Fibroblast of skin of right quadriceps (primary cell): Measurements from ENCODE around the gene TMC3.

Source experiments
- DNase-seq: peaks from one replicate; pipeline ENCODE4 v3.0.0-alpha.2; 2013

The TMC3 gene

GRCh38 chr15:81317642-81318017 is 56.4 kb downstream of the TMC3 start:
- no peak for DNase-seq

GRCh38 chr15:81316267-81316666 is 57.7 kb downstream of the TMC3 start:
- no peak for DNase-seq

GRCh38 chr15:81315452-81316175 is 58.4 kb downstream of the TMC3 start:
- no peak for DNase-seq

- DNase-seq = no peak
These were observed 59.6 kb downstream of the TMC3 start for GRCh38 chr15:81314378-81314777.

- no peak for DNase-seq
These were observed 60.3 kb downstream of the TMC3 start for GRCh38 chr15:81313686-81314085.

GRCh38 chr15:81312790-81313543 is 61.0 kb downstream of the TMC3 start:
- peak; percentile 97 for DNase-seq

GRCh38 chr15:81311752-81312464 is 62.1 kb downstream of the TMC3 start:
- no peak for DNase-seq

- DNase-seq = no peak
These were observed 63.5 kb downstream of the TMC3 start for GRCh38 chr15:81310480-81310879.

GRCh38 chr15:81309647-81310450 is 64.2 kb downstream of the TMC3 start:
- DNase-seq = no peak

- DNase-seq = no peak
These were observed 65.8 kb downstream of the TMC3 start for GRCh38 chr15:81308260-81308659.

- peak; percentile 39 for DNase-seq
These were observed 69.8 kb downstream of the TMC3 start for GRCh38 chr15:81304226-81304625.

GRCh38 chr15:81303244-81304225 is 70.5 kb downstream of the TMC3 start:
- DNase-seq = no peak

- no peak for DNase-seq
These were observed 71.3 kb downstream of the TMC3 start for GRCh38 chr15:81302701-81303109.

GRCh38 chr15:81301815-81302399 is 72.1 kb downstream of the TMC3 start:
- no peak for DNase-seq

GRCh38 chr15:81301385-81301784 is 72.6 kb downstream of the TMC3 start:
- DNase-seq = no peak

- DNase-seq = no peak
These were observed 74.3 kb downstream of the TMC3 start for GRCh38 chr15:81299630-81300273.

- no peak for DNase-seq
These were observed 74.9 kb downstream of the TMC3 start for GRCh38 chr15:81299156-81299555.

GRCh38 chr15:81298611-81299010 is 75.4 kb downstream of the TMC3 start:
- DNase-seq = no peak

- no peak for DNase-seq
These were observed 76.1 kb downstream of the TMC3 start for GRCh38 chr15:81297603-81298575.
